ENCODE results near the gene PRIMA1.

DNA sequence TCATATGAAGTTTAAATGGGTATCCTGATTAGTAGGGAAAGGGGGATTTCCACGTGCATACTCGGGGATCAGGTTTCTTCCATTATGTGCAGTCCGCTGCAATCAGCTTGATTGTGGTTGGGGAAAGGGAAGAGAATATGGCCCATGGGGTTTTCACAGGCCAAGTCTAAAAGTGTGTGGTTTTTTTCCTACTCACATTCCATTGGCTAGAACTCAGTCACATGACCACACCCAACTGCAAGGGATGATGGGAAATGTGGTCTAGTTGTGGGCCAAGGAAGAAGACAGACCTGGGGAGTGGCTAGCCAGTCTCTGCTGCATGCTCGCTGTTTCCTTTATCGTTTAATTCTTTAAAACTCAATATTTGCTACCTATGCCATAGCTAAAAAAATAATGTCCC, 105.1 kb downstream of the PRIMA1 start:
- TF ChIP-seq, protein P1, sequence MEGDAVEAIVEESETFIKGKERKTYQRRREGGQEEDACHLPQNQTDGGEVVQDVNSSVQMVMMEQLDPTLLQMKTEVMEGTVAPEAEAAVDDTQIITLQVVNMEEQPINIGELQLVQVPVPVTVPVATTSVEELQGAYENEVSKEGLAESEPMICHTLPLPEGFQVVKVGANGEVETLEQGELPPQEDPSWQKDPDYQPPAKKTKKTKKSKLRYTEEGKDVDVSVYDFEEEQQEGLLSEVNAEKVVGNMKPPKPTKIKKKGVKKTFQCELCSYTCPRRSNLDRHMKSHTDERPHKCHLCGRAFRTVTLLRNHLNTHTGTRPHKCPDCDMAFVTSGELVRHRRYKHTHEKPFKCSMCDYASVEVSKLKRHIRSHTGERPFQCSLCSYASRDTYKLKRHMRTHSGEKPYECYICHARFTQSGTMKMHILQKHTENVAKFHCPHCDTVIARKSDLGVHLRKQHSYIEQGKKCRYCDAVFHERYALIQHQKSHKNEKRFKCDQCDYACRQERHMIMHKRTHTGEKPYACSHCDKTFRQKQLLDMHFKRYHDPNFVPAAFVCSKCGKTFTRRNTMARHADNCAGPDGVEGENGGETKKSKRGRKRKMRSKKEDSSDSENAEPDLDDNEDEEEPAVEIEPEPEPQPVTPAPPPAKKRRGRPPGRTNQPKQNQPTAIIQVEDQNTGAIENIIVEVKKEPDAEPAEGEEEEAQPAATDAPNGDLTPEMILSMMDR (IDR thresholded peaks at IDR 0.05), result no peak
- TF ChIP-seq POLR2AphosphoS5 (IDR thresholded peaks at IDR 0.05) (no peak), POLR2A (IDR thresholded peaks at IDR 0.05) (no peak), EP300 (IDR thresholded peaks at IDR 0.05) (no peak)
